ENCODE measurements around the gene CNGA3. TPM values are rescaled to one million over a fixed set of nuclear protein-coding genes. Genes with fewer than 3 reads are reported as not detected.

Gene CNGA3
- total and polyA plus RNA-seq, 2 experiments from 2014 or later: not detected

GRCh38 chr2:98391581-98392270 is 45.5 kb downstream of the CNGA3 start:
- Histone ChIP-seq H3K79me2 (replicated peaks; ENCODE audit: insufficient read depth) (no peaks in the 10 kb centered on the region), H3K4me3 (no peak overlapping the region), H3F3A (replicated peaks; ENCODE audit: low read depth) (no peaks in the 10 kb centered on the region), H3K4me2 (no peak overlapping the region), H3K9me2 (ENCODE audit: insufficient read depth) (0 out of 2 replicates have a peak, but pooled peaks cover 14% of the 10 kb centered on the region), H3K27ac (ENCODE audit: low read depth) (no peak overlapping the region), H3K4me1 (ENCODE audit: insufficient read depth) (peaks cover 14% of the 10 kb centered on the region), H3K27me3 (ENCODE audit: insufficient read depth) (no peaks in the 10 kb centered on the region), H4K20me1 (replicated peaks; ENCODE audit: insufficient read depth) (no peaks in the 10 kb centered on the region), H3K36me3 (ENCODE audit: insufficient read depth) (no peaks in the 10 kb centered on the region), H2AFZ (no peak overlapping the region)
- ATAC-seq (no peak), DNase-seq (ENCODE audit: low spot score) (no peak)
- H3K4me1 Mint-ChIP-seq: peaks cover 8% of the 10 kb centered on the region
- H3K27me3 Mint-ChIP-seq (ENCODE audit: insufficient read depth, low read depth, poor library complexity): peaks cover 13% of the 10 kb centered on the region
- no peak for TF ChIP-seq ZNF331 (CRISPR knock-in tag; IDR thresholded peaks at IDR 0.05; ENCODE audit: low read depth)
- no peak overlapping the region for H3K4me3 Mint-ChIP-seq
- H3K9me3 Mint-ChIP-seq: no peaks in the 10 kb centered on the region
- H3K36me3 Mint-ChIP-seq (ENCODE audit: low read depth): no peaks in the 10 kb centered on the region; the same call in 2 of the 3 replicates
- H3K27ac Mint-ChIP-seq: no peak overlapping the region

- ATAC-seq (no peak), DNase-seq (ENCODE audit: low spot score) (no peak)
- Histone ChIP-seq H3F3A (replicated peaks; ENCODE audit: low read depth) (no peaks in the 10 kb centered on the region), H3K79me2 (replicated peaks; ENCODE audit: insufficient read depth) (no peaks in the 10 kb centered on the region), H3K27ac (ENCODE audit: low read depth) (no peak overlapping the region), H3K4me1 (ENCODE audit: insufficient read depth) (peaks cover 14% of the 10 kb centered on the region), H3K4me3 (no peak overlapping the region), H3K9me2 (ENCODE audit: insufficient read depth) (0 out of 2 replicates have a peak, but pooled peaks cover 14% of the 10 kb centered on the region), H3K27me3 (ENCODE audit: insufficient read depth) (no peaks in the 10 kb centered on the region), H2AFZ (no peak overlapping the region), H3K4me2 (no peak overlapping the region), H3K36me3 (ENCODE audit: insufficient read depth) (no peaks in the 10 kb centered on the region), H4K20me1 (replicated peaks; ENCODE audit: insufficient read depth) (no peaks in the 10 kb centered on the region)
- H3K36me3 Mint-ChIP-seq (ENCODE audit: low read depth): no peaks in the 10 kb centered on the region; the same call in 2 of the 3 replicates
- H3K4me3 Mint-ChIP-seq: no peak overlapping the region
- H3K9me3 Mint-ChIP-seq: no peaks in the 10 kb centered on the region
- H3K27me3 Mint-ChIP-seq (ENCODE audit: insufficient read depth, low read depth, poor library complexity): peaks cover 13% of the 10 kb centered on the region
- peaks cover 8% of the 10 kb centered on the region for H3K4me1 Mint-ChIP-seq
- no peak overlapping the region for H3K27ac Mint-ChIP-seq
- no peak for TF ChIP-seq STAT1 (IDR thresholded peaks at IDR 0.05; ENCODE audit: unreplicated experiment)
- TF ChIP-seq ETS1 (IDR thresholded peaks at IDR 0.05): no peak
- TF ChIP-seq EZH2 (IDR thresholded peaks at IDR 0.05; ENCODE audit: low read depth, unreplicated experiment): no peak
- no peak for TF ChIP-seq POLR2AphosphoS5 (IDR thresholded peaks at IDR 0.05; ENCODE audit: low read depth)
- no peak for TF ChIP-seq ZNF462 (CRISPR knock-in tag; IDR thresholded peaks at IDR 0.05)
- TF ChIP-seq JUNB (IDR thresholded peaks at IDR 0.05; ENCODE audit: unreplicated experiment): no peak
- TF ChIP-seq ZNF114 (CRISPR knock-in tag; IDR thresholded peaks at IDR 0.05): no peak
- no peak for TF ChIP-seq CTCF (conservative IDR thresholded peaks at IDR 0.05; ENCODE audit: low read depth in 2 of 2)
- TF ChIP-seq NANOG (IDR thresholded peaks at IDR 0.05; ENCODE audit: borderline replicate concordance): no peak
- TF ChIP-seq ZNF331 (CRISPR knock-in tag; IDR thresholded peaks at IDR 0.05; ENCODE audit: low read depth): no peak
- no peak for TF ChIP-seq EZH2phosphoT487 (IDR thresholded peaks at IDR 0.05; ENCODE audit: unreplicated experiment)
These were observed 47.1 kb downstream of the CNGA3 start for GRCh38 chr2:98393354-98393753.

Measured in GM23338 (cell line).